ENCODE results near the gene HERC3.

Gene HERC3

GRCh38 chr4:88745581-88746163, 153.4 kb downstream of the HERC3 start:
- FAIRE-seq (no peak), DNase-seq (ENCODE audit: insufficient read length, low spot score) (no peak)
- TF ChIP-seq PAX5 (IDR thresholded peaks at IDR 0.05; ENCODE audit: insufficient read depth, low read length, severe bottlenecking), result no peak
- TF ChIP-seq POU2F2 (IDR thresholded peaks at IDR 0.05; ENCODE audit: low read depth, low read length), result no peak
- TF ChIP-seq SPI1 (IDR thresholded peaks at IDR 0.05; ENCODE audit: low read depth, low read length), result no peak
- TF ChIP-seq TAF1 (IDR thresholded peaks at IDR 0.05; ENCODE audit: low read depth, low read length), result no peak
- TF ChIP-seq POLR2A (IDR thresholded peaks at IDR 0.05; ENCODE audit: low read depth, low read length), result no peak
- TF ChIP-seq POLR2AphosphoS5 (IDR thresholded peaks at IDR 0.05; ENCODE audit: low read depth, low read length), result no peak

- FAIRE-seq (no peak), DNase-seq (ENCODE audit: insufficient read length, low spot score) (no peak)
- no peak for TF ChIP-seq PAX5 (IDR thresholded peaks at IDR 0.05; ENCODE audit: insufficient read depth, low read length, severe bottlenecking)
- TF ChIP-seq SPI1 (IDR thresholded peaks at IDR 0.05; ENCODE audit: low read depth, low read length), result no peak
- TF ChIP-seq POU2F2 (IDR thresholded peaks at IDR 0.05; ENCODE audit: low read depth, low read length), result no peak
- no peak for TF ChIP-seq POLR2AphosphoS5 (IDR thresholded peaks at IDR 0.05; ENCODE audit: low read depth, low read length)
- TF ChIP-seq TAF1 (IDR thresholded peaks at IDR 0.05; ENCODE audit: low read depth, low read length), result no peak
- TF ChIP-seq POLR2A (IDR thresholded peaks at IDR 0.05; ENCODE audit: low read depth, low read length), result no peak
These were observed 153.9 kb downstream of the HERC3 start for GRCh38 chr4:88746206-88746605.

- TF ChIP-seq PAX5 (IDR thresholded peaks at IDR 0.05; ENCODE audit: insufficient read depth, low read length, severe bottlenecking) (no peak), POLR2A (IDR thresholded peaks at IDR 0.05; ENCODE audit: low read depth, low read length) (no peak), SPI1 (IDR thresholded peaks at IDR 0.05; ENCODE audit: low read depth, low read length) (no peak), POU2F2 (IDR thresholded peaks at IDR 0.05; ENCODE audit: low read depth, low read length) (no peak), POLR2AphosphoS5 (IDR thresholded peaks at IDR 0.05; ENCODE audit: low read depth, low read length) (no peak), TAF1 (IDR thresholded peaks at IDR 0.05; ENCODE audit: low read depth, low read length) (no peak)
These were observed 155.1 kb downstream of the HERC3 start for GRCh38 chr4:88747351-88747750.

GRCh38 chr4:88750369-88750768, 158.1 kb downstream of the HERC3 start:
- FAIRE-seq, result no peak
- no peak for DNase-seq (ENCODE audit: insufficient read length, low spot score)

More at GRCh38 chr4:88747351-88747750, 155.1 kb downstream of the HERC3 start:
- DNase-seq (ENCODE audit: insufficient read length, low spot score), result no peak
- no peak for FAIRE-seq

GRCh38 chr4:88751258-88752075, 159.2 kb downstream of the HERC3 start:
- DNase-seq (ENCODE audit: insufficient read length, low spot score) (no peak), FAIRE-seq (no peak)
- TF ChIP-seq SPI1 (IDR thresholded peaks at IDR 0.05; ENCODE audit: low read depth, low read length), result no peak
- TF ChIP-seq POU2F2 (IDR thresholded peaks at IDR 0.05; ENCODE audit: low read depth, low read length), result no peak
- no peak for TF ChIP-seq TAF1 (IDR thresholded peaks at IDR 0.05; ENCODE audit: low read depth, low read length)
- no peak for TF ChIP-seq PAX5 (IDR thresholded peaks at IDR 0.05; ENCODE audit: insufficient read depth, low read length, severe bottlenecking)
- no peak for TF ChIP-seq POLR2A (IDR thresholded peaks at IDR 0.05; ENCODE audit: low read depth, low read length)
- TF ChIP-seq POLR2AphosphoS5 (IDR thresholded peaks at IDR 0.05; ENCODE audit: low read depth, low read length), result no peak

More at GRCh38 chr4:88750369-88750768, 158.1 kb downstream of the HERC3 start:
- no peak for TF ChIP-seq SPI1 (IDR thresholded peaks at IDR 0.05; ENCODE audit: low read depth, low read length)
- no peak for TF ChIP-seq POLR2AphosphoS5 (IDR thresholded peaks at IDR 0.05; ENCODE audit: low read depth, low read length)
- no peak for TF ChIP-seq POLR2A (IDR thresholded peaks at IDR 0.05; ENCODE audit: low read depth, low read length)
- TF ChIP-seq TAF1 (IDR thresholded peaks at IDR 0.05; ENCODE audit: low read depth, low read length), result no peak
- no peak for TF ChIP-seq POU2F2 (IDR thresholded peaks at IDR 0.05; ENCODE audit: low read depth, low read length)
- TF ChIP-seq PAX5 (IDR thresholded peaks at IDR 0.05; ENCODE audit: insufficient read depth, low read length, severe bottlenecking), result no peak

GRCh38 chr4:88752076-88752463, 159.8 kb downstream of the HERC3 start:
- no peak for FAIRE-seq
- no peak for DNase-seq (ENCODE audit: insufficient read length, low spot score)
- TF ChIP-seq POU2F2 (IDR thresholded peaks at IDR 0.05; ENCODE audit: low read depth, low read length), result no peak
- TF ChIP-seq POLR2AphosphoS5 (IDR thresholded peaks at IDR 0.05; ENCODE audit: low read depth, low read length), result no peak
- TF ChIP-seq SPI1 (IDR thresholded peaks at IDR 0.05; ENCODE audit: low read depth, low read length), result no peak
- no peak for TF ChIP-seq PAX5 (IDR thresholded peaks at IDR 0.05; ENCODE audit: insufficient read depth, low read length, severe bottlenecking)
- TF ChIP-seq POLR2A (IDR thresholded peaks at IDR 0.05; ENCODE audit: low read depth, low read length), result no peak
- TF ChIP-seq TAF1 (IDR thresholded peaks at IDR 0.05; ENCODE audit: low read depth, low read length), result no peak

GRCh38 chr4:88752754-88753153, 160.5 kb downstream of the HERC3 start:
- DNase-seq (ENCODE audit: insufficient read length, low spot score), result no peak
- no peak for FAIRE-seq
- TF ChIP-seq TAF1 (IDR thresholded peaks at IDR 0.05; ENCODE audit: low read depth, low read length) (no peak), PAX5 (IDR thresholded peaks at IDR 0.05; ENCODE audit: insufficient read depth, low read length, severe bottlenecking) (no peak), POU2F2 (IDR thresholded peaks at IDR 0.05; ENCODE audit: low read depth, low read length) (no peak), POLR2AphosphoS5 (IDR thresholded peaks at IDR 0.05; ENCODE audit: low read depth, low read length) (no peak), POLR2A (IDR thresholded peaks at IDR 0.05; ENCODE audit: low read depth, low read length) (no peak), SPI1 (IDR thresholded peaks at IDR 0.05; ENCODE audit: low read depth, low read length) (no peak)

- no peak for DNase-seq (ENCODE audit: insufficient read length, low spot score)
- TF ChIP-seq SPI1 (IDR thresholded peaks at IDR 0.05; ENCODE audit: low read depth, low read length), result no peak
- TF ChIP-seq POU2F2 (IDR thresholded peaks at IDR 0.05; ENCODE audit: low read depth, low read length), result no peak
- no peak for TF ChIP-seq PAX5 (IDR thresholded peaks at IDR 0.05; ENCODE audit: insufficient read depth, low read length, severe bottlenecking)
- no peak for FAIRE-seq
These were observed 161.6 kb downstream of the HERC3 start for GRCh38 chr4:88753658-88754571.

- DNase-seq (ENCODE audit: insufficient read length, low spot score), result no peak
- no peak for FAIRE-seq
- TF ChIP-seq SPI1 (IDR thresholded peaks at IDR 0.05; ENCODE audit: low read depth, low read length) (no peak), POLR2A (IDR thresholded peaks at IDR 0.05; ENCODE audit: low read depth, low read length) (no peak), POU2F2 (IDR thresholded peaks at IDR 0.05; ENCODE audit: low read depth, low read length) (no peak), TAF1 (IDR thresholded peaks at IDR 0.05; ENCODE audit: low read depth, low read length) (no peak), POLR2AphosphoS5 (IDR thresholded peaks at IDR 0.05; ENCODE audit: low read depth, low read length) (no peak), PAX5 (IDR thresholded peaks at IDR 0.05; ENCODE audit: insufficient read depth, low read length, severe bottlenecking) (no peak)
These were observed 162.5 kb downstream of the HERC3 start for GRCh38 chr4:88754796-88755195.

Measured in GM12891 (cell line).